ENCODE results near the gene RASSF1. TPM values are rescaled to one million over a fixed set of nuclear protein-coding genes. Genes with fewer than 3 reads are reported as not detected.

The RASSF1 gene
- total RNA-seq, 4 donors from 2014 or later: 33.9 to 63.3 (median 39.7) TPM

GRCh38 chr3:50378757-50379156 is 38.1 kb upstream of the RASSF1 start:
- TF ChIP-seq POLR2A (IDR thresholded peaks at IDR 0.05) (no peak), CTCF (IDR thresholded peaks at IDR 0.05) (no peak), EP300 (IDR thresholded peaks at IDR 0.05) (no peak), POLR2AphosphoS5 (IDR thresholded peaks at IDR 0.05) (no peak)
- H3K27ac ChIP-seq: no peak overlapping the region
- H3K36me3 ChIP-seq: no peaks in the 10 kb centered on the region
- H3K4me3 ChIP-seq: no peak overlapping the region
- no peaks in the 10 kb centered on the region for H3K27me3 ChIP-seq
- H3K9me3 ChIP-seq: no peaks in the 10 kb centered on the region
- WGBS: 90% methylated on average over 17 of the region's 17 CpGs
- no peak for DNase-seq (ENCODE audit: low spot score in 2 of 2)
- H3K4me1 ChIP-seq: peaks cover 6% of the 10 kb centered on the region

- Histone ChIP-seq H3K4me1 (peaks cover 3% of the 10 kb centered on the region), H3K27me3 (no peaks in the 10 kb centered on the region), H3K27ac (no peak overlapping the region), H3K4me3 (no peak overlapping the region), H3K9me3 (no peaks in the 10 kb centered on the region), H3K36me3 (no peaks in the 10 kb centered on the region)
- no peak for DNase-seq (ENCODE audit: low spot score in 2 of 2)
- TF ChIP-seq POLR2AphosphoS5 (IDR thresholded peaks at IDR 0.05) (no peak), EP300 (IDR thresholded peaks at IDR 0.05) (no peak), CTCF (IDR thresholded peaks at IDR 0.05) (no peak), POLR2A (IDR thresholded peaks at IDR 0.05) (no peak)
- WGBS: 77% methylated on average over 6 of the region's 6 CpGs
These were observed 37.4 kb upstream of the RASSF1 start for GRCh38 chr3:50378024-50378423.

GRCh38 chr3:50375258-50375931 is 34.8 kb upstream of the RASSF1 start:
- TF ChIP-seq EP300 (IDR thresholded peaks at IDR 0.05): no peak
- TF ChIP-seq POLR2A (IDR thresholded peaks at IDR 0.05): no peak
- TF ChIP-seq POLR2AphosphoS5 (IDR thresholded peaks at IDR 0.05): no peak
- TF ChIP-seq CTCF (IDR thresholded peaks at IDR 0.05): no peak
- Histone ChIP-seq H3K9me3 (no peaks in the 10 kb centered on the region), H3K4me3 (no peak overlapping the region), H3K4me1 (peaks cover 8% of the 10 kb centered on the region), H3K27ac (no peak overlapping the region), H3K27me3 (peaks cover 4% of the 10 kb centered on the region), H3K36me3 (no peaks in the 10 kb centered on the region)
- WGBS: 75% methylated on average over 5 of the region's 7 CpGs
- no peak for DNase-seq (ENCODE audit: low spot score in 2 of 2)

GRCh38 chr3:50374363-50375257 is 34.0 kb upstream of the RASSF1 start:
- peaks cover 8% of the 10 kb centered on the region for H3K4me1 ChIP-seq
- no peak for DNase-seq (ENCODE audit: low spot score in 2 of 2)
- H3K4me3 ChIP-seq: no peak overlapping the region
- H3K27ac ChIP-seq: no peak overlapping the region
- H3K36me3 ChIP-seq: no peaks in the 10 kb centered on the region
- TF ChIP-seq POLR2AphosphoS5 (IDR thresholded peaks at IDR 0.05) (no peak), EP300 (IDR thresholded peaks at IDR 0.05) (no peak), CTCF (IDR thresholded peaks at IDR 0.05) (no peak), POLR2A (IDR thresholded peaks at IDR 0.05) (no peak)
- no peaks in the 10 kb centered on the region for H3K9me3 ChIP-seq
- 79% methylated on average over 17 of the region's 22 CpGs for WGBS
- H3K27me3 ChIP-seq: peaks cover 4% of the 10 kb centered on the region

All from suprapubic skin (tissue), 4 donors.